ENCODE measurements around the gene PHF13. TPM values are rescaled to one million over a fixed set of nuclear protein-coding genes. Genes with fewer than 3 reads are reported as not detected.

PHF13 gene
- total and polyA plus RNA-seq, 2 donors (not counting 3 experiments of a cell fraction or from before 2014, with no cell fraction given): 5.6 to 18.6 TPM

GRCh38 chr1:6631058-6631457 is 17.5 kb downstream of the PHF13 start:
- H4K20me1 ChIP-seq (replicated peaks; ENCODE audit: control insufficient read depth, extremely low read depth, insufficient read depth, low read length): no peaks in the 10 kb centered on the region
- H3K9ac ChIP-seq (replicated peaks; ENCODE audit: extremely low read depth, insufficient read depth, low read length): no peak overlapping the region
- no peaks in the 10 kb centered on the region for H3K9me1 ChIP-seq (replicated peaks; ENCODE audit: control insufficient read depth, extremely low read depth, insufficient read depth, low read length)
- H3K79me2 ChIP-seq (ENCODE audit: control insufficient read depth, insufficient read depth, low read length): peaks cover 14% of the 10 kb centered on the region
- H3K4me1 ChIP-seq (ENCODE audit: control insufficient read depth, extremely low read depth, insufficient read depth, low read length): peaks cover under 1% of the 10 kb centered on the region
- TF ChIP-seq POLR2AphosphoS5 (IDR thresholded peaks at IDR 0.05; ENCODE audit: insufficient read depth, low read depth, low read length) (no peak), FOS (IDR thresholded peaks at IDR 0.05; ENCODE audit: borderline replicate concordance, insufficient read depth, low read length) (no peak), GATA2 (IDR thresholded peaks at IDR 0.05; ENCODE audit: insufficient read depth, insufficient read length, low read depth, low read length) (no peak), MYC (IDR thresholded peaks at IDR 0.05; ENCODE audit: low read depth, low read length) (no peak), EZH2 (IDR thresholded peaks at IDR 0.05; ENCODE audit: borderline replicate concordance, low read depth, low read length, severe bottlenecking) (no peak), CTCF (IDR thresholded peaks at IDR 0.05; ENCODE audit: extremely low read depth in 1 of 2, insufficient read depth in 1 of 2, low read depth in 1 of 2, low read length in 2 of 2) (no peak), POLR2A (IDR thresholded peaks at IDR 0.05; ENCODE audit: low read depth, low read length) (no peak), MAX (IDR thresholded peaks at IDR 0.05; ENCODE audit: insufficient read depth, insufficient read length) (no peak), JUN (IDR thresholded peaks at IDR 0.05; ENCODE audit: borderline replicate concordance, insufficient read depth, insufficient read length, low read depth) (no peak)
- DNase-seq (ENCODE audit: low read depth, low spot score) (no peak), FAIRE-seq (no peak)
- dilution Hi-C loops (cut with MboI; ENCODE audit: extremely low pct_ligation_motif_present, low sequenced_read_pairs): no loop called here
- H3K27ac ChIP-seq (ENCODE audit: insufficient read depth, low read depth, low read length): no peak overlapping the region
- no peaks in the 10 kb centered on the region for H3K27me3 ChIP-seq (ENCODE audit: control insufficient read depth in 2 of 2, insufficient read depth in 2 of 2, low read length in 2 of 2)
- H2AFZ ChIP-seq (ENCODE audit: low read depth, low read length): no peak overlapping the region
- no peak overlapping the region for H3K4me3 ChIP-seq (replicated peaks in 1 of 3; ENCODE audit: insufficient read depth in 1 of 3, low read depth in 1 of 3, low read length in 3 of 3)
- no peaks in the 10 kb centered on the region for H3K9me3 ChIP-seq (replicated peaks; ENCODE audit: control insufficient read depth, insufficient read depth, low read length)
- CTCF ChIA-PET: interaction anchor here (1.1 kb wide), 1 partner anchor 208 kb away, joined by 3 read pairs; no protein-coding TSS in a partner anchor
- no TSS peak for BruUV-seq (replicated peaks)
- POLR2A ChIA-PET: no interaction called here
- H3K4me2 ChIP-seq (ENCODE audit: insufficient read depth, low read length): no peak overlapping the region
- intact Hi-C loops (cut with micrococcal nuclease): no loop called here
- peaks cover 8 to 37% of the 10 kb centered on the region in 2 experiments for H3K36me3 ChIP-seq (ENCODE audit: control insufficient read depth in 2 of 2, extremely low read depth in 1 of 2, insufficient read depth in 2 of 2, low read length in 2 of 2)
